Measurements from ENCODE around the gene SIGLEC14.

GRCh38 chr19:51639916-51640315, 6.7 kb downstream of the SIGLEC14 start:
- no peak for TF ChIP-seq CTCF (conservative IDR thresholded peaks at IDR 0.05; ENCODE audit: low read depth in 2 of 2)
- no peak for TF ChIP-seq POLR2AphosphoS5 (IDR thresholded peaks at IDR 0.05; ENCODE audit: low read depth)
- TF ChIP-seq EZH2 (IDR thresholded peaks at IDR 0.05; ENCODE audit: low read depth, unreplicated experiment), result no peak
- TF ChIP-seq REST (IDR thresholded peaks at IDR 0.05; ENCODE audit: unreplicated experiment), result no peak
- TF ChIP-seq STAT1 (IDR thresholded peaks at IDR 0.05; ENCODE audit: unreplicated experiment), result no peak

All from GM23338 (cell line).